Adrenal gland (tissue), 12 donors: Measurements from ENCODE around the gene SBNO2. TPM values are rescaled to one million over a fixed set of nuclear protein-coding genes. Genes with fewer than 3 reads are reported as not detected.
A peak's percentile ranks its signal among the peaks of the same experiment; 100 is the strongest.

Experiments used
- DNase-seq, 7 donors: peaks; one replicate each; pipeline ENCODE4 v3.0.0-alpha.2; 2019 to 2020
- H3K27ac ChIP-seq, 5 donors: fragments of 200-600 bp; sonication (generic) in 4 of 5; 1 replicate in 3 of 5; 2 replicates in 2 of 5; pipeline versions ENCODE4 v1.5.1 to v1.8.0; 2016 to 2020; ENCODE audit warnings: mild to moderate bottlenecking in 1 of 5
- H3K27me3 ChIP-seq: fragments of 200-600 bp; 2 replicates; pipeline ENCODE4 v1.8.0; 2021
- H3K36me3 ChIP-seq, 2 donors: fragments of 200-600 bp; replicated peaks in 1 of 2; 1 replicate in 1 of 2; 2 replicates in 1 of 2; pipeline versions ENCODE4 v1.5.1 to v1.8.0; 2018 to 2022
- H3K4me1 ChIP-seq, 2 donors: fragments of 200-600 bp; replicated peaks in 1 of 2; 1 replicate in 1 of 2; 2 replicates in 1 of 2; pipeline versions ENCODE4 v1.5.1 to v1.8.0; 2018 to 2021
- H3K4me3 ChIP-seq, 4 donors: fragments of 200-600 bp; sonication (generic) in 3 of 4; one replicate each; pipeline ENCODE4 v1.5.1; 2016 to 2018
- H3K9me3 ChIP-seq, 3 donors: fragments of 200-600 bp; sonication (generic) in 1 of 3; replicated peaks in 1 of 3; 1 replicate in 2 of 3; 2 replicates in 1 of 3; pipeline versions ENCODE4 v1.5.1 to v1.8.0; 2016 to 2021
- CTCF ChIP-seq, 6 experiments: fragments of 450-650 bp in 4 of 6; fragments of 200-600 bp in 2 of 6; sonication (generic) in 1 of 6; IDR thresholded peaks; 1 replicate in 5 of 6; 2 replicates in 1 of 6; pipeline versions ENCODE4 v1.5.1 to v1.8.0; 2016 to 2021; ENCODE audit warnings: antibody characterized with exemption in 6 of 6, mild to moderate bottlenecking in 2 of 6, moderate library complexity in 1 of 6
- POLR2A ChIP-seq, 2 donors: fragments of 450-650 bp; IDR thresholded peaks; one replicate each; pipeline ENCODE4 v1.6.1; 2017; ENCODE audit warnings: antibody characterized with exemption in 2 of 2, mild to moderate bottlenecking in 2 of 2, moderate library complexity in 1 of 2
- WGBS, 4 donors: extraction: QIAGEN DNeasy Blood & Tissue Kit in 2 of 4; methylation state at CpG; one replicate each; pipeline versions ENCODE4 v1.1.5 to v1.1.7; 2013 to 2017; 5-methylcytosine and 5-hydroxymethylcytosine counted together
- intact Hi-C, 2 donors: fragments of 100-400 bp; cut with DNase I; formaldehyde crosslinking; loops; one replicate each; pipeline versions ENCODE4 v1.14.1 to v1.15.0; 2022 to 2023
- polyA plus RNA-seq, 3 donors: library from polyadenylated mRNA; stranded (reverse); fragments of 200-250 nt in 2 of 3; fragments of 350-450 nt in 1 of 3; fragmentation: Illumina TruSeq in 1 of 3; extraction: RNeasy Lipid Tissue Mini Kit (QIAGEN cat#74804) in 1 of 3; gene quantifications; one replicate each; pipeline ENCODE4 v1.2.3, GENCODE V29; 2013 to 2014
- total RNA-seq, 9 donors: library from RNA; depleted of rRNA in 4 of 9; stranded (reverse); fragments of >200 nt in 4 of 9; fragments of 120-200 nt in 1 of 9; fragmentation: NEBNext Ultra II Directional in 1 of 9; extraction: Animal tissue kit (Norgen Biotek cat#: 25700) in 1 of 9; gene quantifications; one replicate each; pipeline versions ENCODE4 v1.1.0 to v1.2.4, GENCODE V29; 2013 to 2023
- donor health status: healthy with polysubstance abuse.
- donor health status: Bipolar disorder and iron deficiency.
- donor health status: DM: yes; HTN: yes; CAD: no.
- donor health status: DM: no; HTN: no; CAD: no.
- donor health status: DM: no; HTN: no; CAD: no.
- donor health status: DM: yes; HTN: yes; CAD: no.

The SBNO2 gene
- total and polyA plus RNA-seq, 12 donors = 13.6 to 176 (median 74.7) TPM

DNA sequence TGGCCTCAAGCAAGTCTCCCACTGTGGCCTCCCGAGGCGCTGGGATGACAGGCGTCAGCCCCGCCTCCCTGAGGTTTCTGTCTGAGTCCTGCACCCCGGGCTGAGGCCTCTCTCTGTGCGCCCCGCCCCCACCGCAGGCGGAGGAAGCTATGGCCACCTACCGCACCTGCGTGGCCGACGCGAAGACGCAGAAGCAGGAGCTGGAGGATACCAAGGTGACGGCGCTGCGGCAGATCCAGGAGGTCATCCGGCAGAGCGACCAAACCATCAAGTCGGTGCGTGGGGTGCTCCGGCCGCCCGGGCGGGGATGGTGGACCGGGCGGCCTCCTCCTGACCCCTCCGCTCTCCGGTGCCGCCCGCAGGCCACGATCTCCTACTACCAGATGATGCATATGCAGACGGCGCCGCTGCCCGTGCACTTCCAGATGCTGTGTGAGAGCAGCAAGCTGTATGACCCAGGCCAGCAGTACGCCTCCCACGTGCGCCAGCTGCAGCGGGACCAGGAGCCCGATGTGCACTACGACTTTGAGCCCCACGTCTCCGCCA, 94.4 kb downstream of the SBNO2 start:
- H3K36me3 ChIP-seq = no peaks in the 10 kb centered on the region
- no peak overlapping the region for H3K27ac ChIP-seq
- H3K4me3 ChIP-seq = no peak overlapping the region
- intact Hi-C loops = no loop called here
- peak in 1 of 7 donors; percentile 22 for DNase-seq
- no peaks in the 10 kb centered on the region for H3K27me3 ChIP-seq
- peaks cover 5 to 10% of the 10 kb centered on the region in 2 donors for H3K4me1 ChIP-seq
- TF ChIP-seq POLR2A (IDR thresholded peaks at IDR 0.05) = no peak
- TF ChIP-seq CTCF (IDR thresholded peaks at IDR 0.05) = no peak
- no peaks in the 10 kb centered on the region for H3K9me3 ChIP-seq
- WGBS, 4 donors = 80 to 92% (median 92%) methylated on average over 18 to 45 of the region's 45 CpGs

DNA sequence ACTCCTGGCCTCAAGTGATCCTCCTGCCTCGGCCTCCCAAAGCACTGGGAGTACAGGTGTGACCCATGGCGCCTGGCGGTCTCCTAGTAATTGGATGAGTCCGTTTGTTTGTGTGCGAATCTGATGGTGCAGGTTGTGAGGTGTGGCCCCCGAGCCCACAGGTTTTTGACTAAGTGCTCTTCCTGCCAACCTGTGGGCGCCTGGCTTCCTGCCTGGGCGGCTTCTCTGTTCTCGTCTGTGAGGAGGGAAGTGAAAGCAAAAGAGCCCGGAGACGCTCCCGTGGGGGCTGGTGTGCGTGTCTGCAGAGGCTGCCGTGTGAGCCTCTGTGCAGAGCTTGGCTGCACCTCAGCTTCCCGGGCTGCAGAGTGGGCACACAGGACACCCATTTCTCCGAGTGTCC, 97.1 kb downstream of the SBNO2 start:
- H3K27me3 ChIP-seq = peaks cover under 1% of the 10 kb centered on the region
- no peak overlapping the region for H3K27ac ChIP-seq
- intact Hi-C loops = no loop called here
- H3K4me3 ChIP-seq = no peak overlapping the region
- H3K4me1 ChIP-seq = no peaks in the 10 kb centered on the region
- no peak for TF ChIP-seq POLR2A (IDR thresholded peaks at IDR 0.05)
- TF ChIP-seq CTCF (IDR thresholded peaks at IDR 0.05) = no peak
- no peaks in the 10 kb centered on the region for H3K36me3 ChIP-seq
- no peaks in the 10 kb centered on the region for H3K9me3 ChIP-seq
- DNase-seq = peak in 6 of 7 donors; percentile 45 to 77 (median 60)
- 20 to 59% (median 49%) methylated on average over 1 to 16 of the region's 16 CpGs for WGBS, 4 donors

DNA sequence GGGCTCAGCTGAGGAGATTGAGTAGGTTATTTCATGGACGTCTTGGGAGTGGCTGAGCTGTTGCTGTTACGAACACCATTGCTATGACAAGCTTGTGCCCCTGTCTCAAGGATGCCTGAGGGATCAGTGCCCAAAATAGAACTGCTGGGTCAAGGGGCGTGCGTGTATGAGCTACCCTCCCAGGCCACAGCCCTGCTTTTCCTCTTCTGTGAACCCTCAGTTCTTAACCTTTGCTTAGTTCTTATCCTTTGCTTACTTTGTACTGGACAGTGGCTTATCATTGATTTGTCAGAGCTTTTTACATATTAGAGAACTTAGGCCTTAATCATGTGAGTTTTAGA, 98.1 kb downstream of the SBNO2 start:
- intact Hi-C loops = no loop called here
- Histone ChIP-seq H3K4me1 (peaks cover 0 to 1% of the 10 kb centered on the region in 2 donors), H3K27me3 (peaks cover 8% of the 10 kb centered on the region), H3K27ac (no peak overlapping the region), H3K9me3 (no peaks in the 10 kb centered on the region), H3K36me3 (no peaks in the 10 kb centered on the region), H3K4me3 (no peak overlapping the region)
- WGBS, 4 donors = 69 to 73% (median 72%) methylated on average over 4 of the region's 4 CpGs
- no peak for DNase-seq
- TF ChIP-seq CTCF (IDR thresholded peaks at IDR 0.05) = no peak

DNA sequence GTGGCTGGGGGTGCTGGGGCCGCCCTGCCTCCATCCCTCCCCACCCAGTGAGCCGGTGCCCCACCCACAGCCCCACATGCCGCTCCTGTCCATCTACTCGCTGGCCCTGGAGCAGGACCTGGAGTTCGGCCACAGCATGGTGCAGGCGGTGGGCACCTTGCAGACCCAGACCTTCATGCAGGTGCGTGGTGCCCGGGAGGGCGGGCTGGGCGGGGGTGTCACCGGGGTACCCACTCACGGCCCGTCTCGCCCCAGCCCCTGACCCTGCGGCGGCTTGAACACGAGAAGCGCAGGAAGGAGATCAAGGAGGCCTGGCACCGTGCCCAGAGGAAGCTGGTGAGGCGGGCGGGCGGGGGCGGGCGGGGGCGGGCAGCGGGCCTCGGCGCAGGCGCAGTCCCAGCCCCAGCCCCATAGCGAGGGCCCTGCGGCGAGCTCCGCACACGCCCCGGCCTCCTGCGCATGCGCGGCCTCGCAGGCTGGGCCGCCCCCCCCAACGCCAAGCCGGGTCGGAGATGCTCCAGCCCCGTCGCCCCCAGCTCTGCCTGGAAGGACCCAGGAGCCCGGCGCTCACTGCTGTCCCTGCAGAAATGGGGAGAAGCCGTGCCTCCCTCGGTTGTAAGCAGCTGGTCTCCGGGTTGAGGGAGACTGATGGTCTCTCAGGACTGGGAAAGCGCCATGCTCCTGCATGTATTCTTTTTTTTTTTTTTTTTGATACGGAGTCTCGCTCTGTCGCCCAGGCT, 99.4 kb downstream of the SBNO2 start:
- Histone ChIP-seq H3K27ac (peak overlapping the region in 1 of 5 donors; percentile 34), H3K9me3 (no peaks in the 10 kb centered on the region), H3K36me3 (no peaks in the 10 kb centered on the region), H3K4me3 (no peak overlapping the region), H3K27me3 (peaks cover 21% of the 10 kb centered on the region), H3K4me1 (peaks cover 0 to 5% of the 10 kb centered on the region in 2 donors)
- 56 to 74% (median 60%) methylated on average over 16 to 54 of the region's 54 CpGs for WGBS, 4 donors
- intact Hi-C loops = no loop called here
- peak; percentile 69 to 87 (median 75) for DNase-seq
- TF ChIP-seq POLR2A (IDR thresholded peaks at IDR 0.05) (no peak), CTCF (IDR thresholded peaks at IDR 0.05) (no peak)
